Karpas-422 (cell line): ENCODE measurements around the gene BICDL1. TPM values are rescaled to one million over a fixed set of nuclear protein-coding genes. Genes with fewer than 3 reads are reported as not detected.
A peak's percentile ranks its signal among the peaks of the same experiment; 100 is the strongest.

ENCODE experiments used
- DNase-seq: peaks from one replicate; pipeline ENCODE4 v3.0.0-alpha.2; 2015
- H2AFZ ChIP-seq: fragments of 200-600 bp; sonication (generic); 2 replicates; pipeline ENCODE4 v1.6.1; 2014; ENCODE audit warnings: antibody characterized with exemption, low read length, mixed read lengths
- H3K27ac ChIP-seq: fragments of 200-600 bp; sonication (generic); 2 replicates; pipeline ENCODE4 v1.5.1; 2014; ENCODE audit warnings: mild to moderate bottlenecking, low read length, moderate library complexity
- H3K27me3 ChIP-seq: fragments of 200-600 bp; sonication (generic); 2 replicates; pipeline ENCODE4 v1.6.1; 2014; ENCODE audit warnings: low read length, mixed read lengths
- H3K36me3 ChIP-seq: fragments of 200-600 bp; sonication (generic); 2 replicates; pipeline ENCODE4 v1.6.1; 2014; ENCODE audit warnings: low read length, mixed read lengths; ENCODE audit not compliant: insufficient read depth
- H3K4me1 ChIP-seq: fragments of 200-600 bp; sonication (generic); 2 replicates; pipeline ENCODE4 v1.6.1; 2014; ENCODE audit warnings: mild to moderate bottlenecking, low read length, mixed read lengths
- H3K4me2 ChIP-seq: fragments of 200-600 bp; sonication (generic); 2 replicates; pipeline ENCODE4 v1.6.1; 2014; ENCODE audit warnings: low read length, low read depth, mild to moderate bottlenecking; ENCODE audit not compliant: poor library complexity, severe bottlenecking
- H3K4me3 ChIP-seq: fragments of 200-600 bp; sonication (generic); 2 replicates; pipeline ENCODE4 v1.5.1; 2014; ENCODE audit warnings: mild to moderate bottlenecking, antibody characterized with exemption, low read length, mixed read lengths
- H3K79me2 ChIP-seq: fragments of 200-600 bp; sonication (generic); 2 replicates; pipeline ENCODE4 v1.6.1; 2014; ENCODE audit warnings: mild to moderate bottlenecking, low read length, mixed read lengths
- H3K9ac ChIP-seq: fragments of 200-600 bp; sonication (generic); 2 replicates; pipeline ENCODE4 v1.6.0; 2014; ENCODE audit warnings: low read length
- H3K9me2 ChIP-seq: fragments of 200-600 bp; sonication (generic), shearing (Covaris generic); replicated peaks from 2 replicates; pipeline ENCODE4 v1.6.0; 2014; ENCODE audit warnings: mild to moderate bottlenecking, low read length, moderate library complexity; ENCODE audit not compliant: insufficient read depth
- H3K9me3 ChIP-seq: fragments of 300-700, 200-600 bp; sonication (generic); 2 replicates; pipeline ENCODE4 v1.6.1; 2014; ENCODE audit warnings: low read length, mixed read lengths
- H4K20me1 ChIP-seq: fragments of 200-600 bp; sonication (generic); 2 replicates; pipeline ENCODE4 v1.6.1; 2014; ENCODE audit warnings: mild to moderate bottlenecking, antibody characterized with exemption, low read length, low read depth; ENCODE audit not compliant: insufficient read depth
- total RNA-seq: library from RNA; depleted of rRNA; stranded (reverse); fragments of >200 nt; shearing (Covaris generic); gene quantifications from 2 replicates; pipeline ENCODE4 v1.2.3, GENCODE V29; 2014; ENCODE audit warnings: low replicate concordance

Gene BICDL1
- total RNA-seq, 1 experiment from 2014 or later, result 28.5 TPM

DNA sequence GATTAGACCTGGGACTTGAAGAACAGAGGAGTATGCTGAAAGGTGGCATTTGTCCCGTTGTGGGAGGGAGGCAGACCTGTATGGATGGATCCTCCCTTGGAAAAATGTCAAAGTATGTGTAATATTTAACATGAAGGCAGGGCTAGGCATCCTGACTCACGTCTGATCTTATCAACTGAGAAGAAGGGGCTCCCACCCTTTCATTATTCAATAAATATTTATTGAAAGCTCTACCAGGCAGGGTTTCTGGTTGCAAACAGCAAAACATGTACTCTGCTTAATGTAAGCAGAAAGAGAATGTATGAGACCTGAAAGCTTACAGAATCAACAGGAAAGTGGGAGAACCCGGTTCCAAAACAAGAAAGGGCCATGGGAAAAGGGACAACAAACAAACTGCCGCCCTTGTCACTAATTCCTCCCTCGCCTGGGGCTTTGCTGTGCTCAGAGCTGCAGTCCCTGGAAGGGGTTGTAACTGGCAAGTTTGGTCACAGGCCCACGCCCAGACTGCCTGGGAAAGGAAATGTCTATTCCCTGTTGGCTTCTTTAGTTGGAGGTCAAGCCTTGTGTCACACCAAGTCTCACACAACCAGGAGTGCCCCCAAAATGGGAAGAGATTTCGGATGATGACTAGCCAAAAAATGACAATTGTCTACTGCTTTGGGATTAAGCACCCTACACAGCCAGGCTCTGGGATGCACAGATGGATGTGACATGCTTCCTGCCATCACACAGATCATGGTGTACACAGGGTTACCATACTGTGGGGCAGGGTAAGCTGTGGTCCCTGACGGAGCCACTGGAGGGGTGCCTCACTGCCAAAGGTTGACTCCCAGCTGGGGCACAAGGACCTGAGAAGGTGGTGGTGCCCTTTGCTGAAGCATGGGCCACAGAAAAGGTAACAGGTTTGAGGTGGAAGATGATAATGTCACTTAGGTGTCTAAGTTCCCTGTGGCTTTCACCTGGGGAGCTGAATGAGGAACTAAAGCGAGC lies 90.7 kb downstream of the BICDL1 start:
- H2AFZ ChIP-seq, result no peak overlapping the region
- H3K9ac ChIP-seq, result no peak overlapping the region
- no peaks in the 10 kb centered on the region for H3K9me3 ChIP-seq
- H3K4me3 ChIP-seq, result no peak overlapping the region
- no peaks in the 10 kb centered on the region for H3K36me3 ChIP-seq
- H3K27ac ChIP-seq, result no peak overlapping the region
- no peak for DNase-seq
- no peaks in the 10 kb centered on the region for H3K27me3 ChIP-seq
- H4K20me1 ChIP-seq, result no peaks in the 10 kb centered on the region
- H3K4me2 ChIP-seq, result no peak overlapping the region
- H3K79me2 ChIP-seq, result no peaks in the 10 kb centered on the region
- H3K9me2 ChIP-seq, result no peaks in the 10 kb centered on the region
- no peaks in the 10 kb centered on the region for H3K4me1 ChIP-seq

DNA sequence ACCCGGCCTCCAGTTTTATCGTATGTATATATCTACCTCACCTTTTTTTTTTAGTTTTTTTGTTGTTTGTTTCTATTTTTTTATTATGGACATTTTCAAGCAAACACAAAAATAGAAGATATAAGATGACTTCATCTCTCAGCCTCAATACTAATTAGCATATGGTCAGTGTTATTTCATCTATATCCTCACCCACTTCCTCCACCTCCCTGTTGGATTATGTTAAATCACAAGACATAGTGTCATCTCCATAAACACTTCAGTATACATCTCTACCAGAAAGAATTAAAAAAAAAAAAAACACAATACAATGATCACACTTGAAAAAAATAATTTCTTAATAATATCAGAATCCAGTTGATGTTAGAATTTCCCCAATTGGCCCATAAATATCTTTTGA lies 92.6 kb downstream of the BICDL1 start:
- Histone ChIP-seq H4K20me1 (no peaks in the 10 kb centered on the region), H3K9me2 (no peaks in the 10 kb centered on the region)
- DNase-seq, result no peak

DNA sequence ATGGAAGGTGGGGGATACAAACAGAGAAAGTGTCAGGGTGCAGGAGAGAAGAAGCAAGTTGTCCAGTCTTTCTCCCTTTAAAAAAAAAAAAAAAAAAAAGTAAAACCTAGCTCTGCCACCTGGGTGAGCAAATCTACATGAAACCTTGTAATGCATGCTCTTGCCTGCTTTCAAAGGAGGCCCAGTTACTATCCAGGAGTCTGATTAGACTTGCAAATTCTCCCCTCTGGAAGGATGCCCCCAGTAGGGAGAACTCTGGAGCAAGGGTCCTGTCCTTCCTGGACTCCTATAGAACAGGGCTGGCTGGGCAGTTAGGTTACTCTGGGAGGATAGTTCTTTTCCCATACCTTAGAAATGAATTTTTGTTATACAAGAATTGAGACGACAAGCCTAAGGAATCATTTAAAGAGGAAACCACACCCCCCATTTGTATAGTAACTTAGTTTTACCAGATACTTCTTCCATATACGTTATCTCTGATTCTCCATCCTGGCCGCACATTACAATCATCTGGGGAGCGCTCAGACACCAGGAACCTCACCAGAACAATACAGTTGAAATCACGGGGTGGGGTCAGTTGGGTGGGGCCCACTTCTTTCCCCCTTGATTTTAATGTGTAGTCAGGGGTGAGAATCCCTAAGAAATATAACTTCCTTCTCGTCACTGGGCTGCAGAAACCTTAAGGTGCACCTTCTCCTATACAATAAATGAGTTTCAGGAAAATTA lies 97.0 kb downstream of the BICDL1 start:
- Histone ChIP-seq H3K4me3 (peak overlapping the region; percentile 62), H3K4me2 (peak overlapping the region; percentile 79)

More for the DNA sequence above, 92.6 kb downstream of the BICDL1 start:
- no peaks in the 10 kb centered on the region for H3K27me3 ChIP-seq
- H3K79me2 ChIP-seq, result no peaks in the 10 kb centered on the region
- no peak overlapping the region for H3K9ac ChIP-seq
- H3K27ac ChIP-seq, result no peak overlapping the region
- H2AFZ ChIP-seq, result no peak overlapping the region
- peaks cover 14% of the 10 kb centered on the region for H3K4me1 ChIP-seq
- no peaks in the 10 kb centered on the region for H3K36me3 ChIP-seq
- H3K9me3 ChIP-seq, result no peaks in the 10 kb centered on the region
- H3K4me2 ChIP-seq, result no peak overlapping the region
- H3K4me3 ChIP-seq, result no peak overlapping the region

DNA sequence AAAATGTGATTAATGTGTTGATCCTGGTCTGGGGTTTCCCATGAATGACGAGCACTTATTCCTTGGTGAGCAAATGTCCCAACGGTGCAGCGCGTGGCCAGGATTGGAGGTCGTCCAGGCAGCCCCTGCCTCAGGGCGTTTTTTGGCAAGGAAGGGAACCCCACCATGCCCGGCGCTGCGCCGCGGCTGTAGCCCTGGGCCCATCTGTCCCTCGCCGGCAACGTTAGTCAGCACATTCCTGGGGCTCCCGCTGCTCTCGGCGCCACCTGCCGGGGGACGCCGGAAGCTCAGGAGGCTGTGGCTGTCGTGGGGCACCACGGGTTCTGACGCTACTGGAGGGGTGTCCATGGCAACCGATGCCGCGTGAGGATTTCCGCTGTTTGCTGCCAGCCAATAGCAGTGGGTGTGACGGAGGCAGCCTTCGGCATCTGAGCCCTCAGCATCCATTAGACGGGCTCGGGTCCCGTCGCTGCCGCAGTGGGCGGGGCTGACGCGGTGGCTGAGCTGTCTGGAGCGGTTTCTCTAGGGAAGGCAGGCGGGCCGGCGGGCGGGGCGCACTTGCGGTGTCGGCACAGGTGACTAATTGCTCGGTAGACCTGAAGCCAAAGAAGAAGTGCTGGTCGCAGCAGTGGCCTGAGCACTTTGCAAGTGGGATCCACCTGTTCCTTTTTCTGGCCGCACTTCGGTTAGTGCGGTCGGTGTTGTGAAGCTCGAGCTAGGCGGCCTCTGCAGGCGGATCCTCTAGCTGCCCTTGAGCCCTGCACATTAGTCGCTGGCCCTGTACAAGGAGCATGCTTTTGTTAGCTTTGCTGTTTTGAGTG lies 98.0 kb downstream of the BICDL1 start:
- DNase-seq, result peak; percentile 100
- Histone ChIP-seq H3K79me2 (no peaks in the 10 kb centered on the region), H3K9me3 (no peaks in the 10 kb centered on the region), H3K9me2 (no peaks in the 10 kb centered on the region), H4K20me1 (no peaks in the 10 kb centered on the region), H3K27me3 (no peaks in the 10 kb centered on the region), H3K36me3 (no peaks in the 10 kb centered on the region), H3K9ac (peak overlapping the region; percentile 65), H3K4me3 (peak overlapping the region; percentile 62), H3K4me1 (peaks cover 27% of the 10 kb centered on the region), H3K27ac (peak overlapping the region; percentile 87), H3K4me2 (peak overlapping the region; percentile 86), H2AFZ (peak overlapping the region; percentile 29; the same call in 1 of the 2 replicates)

More for the DNA sequence above, 97.0 kb downstream of the BICDL1 start:
- H3K9me2 ChIP-seq, result no peaks in the 10 kb centered on the region
- peak overlapping the region; percentile 29; the same call in 1 of the 2 replicates for H2AFZ ChIP-seq
- no peaks in the 10 kb centered on the region for H3K27me3 ChIP-seq
- H3K9ac ChIP-seq, result peak overlapping the region; percentile 65
- H3K4me1 ChIP-seq, result peaks cover 27% of the 10 kb centered on the region
- peak overlapping the region; percentile 59 for H3K27ac ChIP-seq
- no peaks in the 10 kb centered on the region for H3K36me3 ChIP-seq
- H3K9me3 ChIP-seq, result no peaks in the 10 kb centered on the region
- no peaks in the 10 kb centered on the region for H4K20me1 ChIP-seq
- peak; percentile 57 for DNase-seq
- H3K79me2 ChIP-seq, result no peaks in the 10 kb centered on the region

DNA sequence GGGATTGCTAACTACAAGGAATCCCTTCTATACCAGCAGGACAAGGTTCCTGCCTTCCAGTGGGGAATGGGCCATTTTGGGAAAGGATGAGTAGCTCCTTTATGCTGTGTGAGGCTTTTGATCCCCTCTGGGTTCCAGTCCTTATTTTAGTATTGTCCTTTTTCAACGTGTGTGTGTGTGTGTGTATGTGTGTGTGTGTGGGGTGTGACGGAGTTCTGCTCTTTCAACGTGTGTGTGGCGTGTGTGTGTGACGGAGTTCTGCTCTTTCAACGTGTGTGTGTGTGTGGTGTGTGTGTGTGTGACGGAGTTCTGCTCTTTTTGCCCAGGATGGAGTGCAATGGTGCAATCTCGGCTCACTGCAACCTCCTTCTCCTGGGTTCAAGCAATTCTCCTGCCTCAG lies 100.1 kb downstream of the BICDL1 start:
- Histone ChIP-seq H3K4me2 (no peak overlapping the region), H3K27ac (no peak overlapping the region), H3K4me3 (no peak overlapping the region)

DNA sequence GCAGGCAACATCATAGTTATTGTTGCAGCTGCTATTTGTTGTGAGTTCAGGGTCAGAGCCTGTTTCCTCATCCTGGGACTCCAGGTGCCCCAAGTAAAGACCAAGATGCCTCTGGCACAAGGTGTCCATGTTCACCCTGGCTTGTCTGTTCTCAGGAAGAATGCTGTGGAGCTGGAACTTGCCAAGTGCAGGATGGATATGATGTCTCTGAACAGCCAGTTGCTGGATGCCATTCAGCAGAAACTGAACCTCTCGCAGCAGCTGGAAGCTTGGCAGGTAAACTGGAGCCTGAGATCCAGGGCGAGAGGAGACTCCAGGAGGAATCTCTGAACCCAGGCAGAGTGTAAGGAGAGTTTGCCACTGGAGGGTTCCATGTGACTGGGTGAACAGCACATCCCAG lies 100.8 kb downstream of the BICDL1 start:
- Histone ChIP-seq H3K27me3 (no peaks in the 10 kb centered on the region), H3K4me2 (no peak overlapping the region), H3K27ac (no peak overlapping the region), H3K36me3 (no peaks in the 10 kb centered on the region), H3K9ac (no peak overlapping the region), H3K4me3 (no peak overlapping the region), H3K4me1 (peaks cover 32% of the 10 kb centered on the region), H3K79me2 (no peaks in the 10 kb centered on the region), H3K9me3 (no peaks in the 10 kb centered on the region), H4K20me1 (0 out of 2 replicates have a peak, but pooled peaks cover 7% of the 10 kb centered on the region), H3K9me2 (no peaks in the 10 kb centered on the region), H2AFZ (no peak overlapping the region)
- no peak for DNase-seq

More for the DNA sequence above, 100.1 kb downstream of the BICDL1 start:
- DNase-seq, result no peak
- no peaks in the 10 kb centered on the region for H3K9me2 ChIP-seq
- no peaks in the 10 kb centered on the region for H3K9me3 ChIP-seq
- no peak overlapping the region for H2AFZ ChIP-seq
- no peaks in the 10 kb centered on the region for H3K36me3 ChIP-seq
- H3K27me3 ChIP-seq, result no peaks in the 10 kb centered on the region
- H3K4me1 ChIP-seq, result peaks cover 32% of the 10 kb centered on the region
- H3K9ac ChIP-seq, result no peak overlapping the region
- no peaks in the 10 kb centered on the region for H3K79me2 ChIP-seq
- 0 out of 2 replicates have a peak, but pooled peaks cover 7% of the 10 kb centered on the region for H4K20me1 ChIP-seq

DNA sequence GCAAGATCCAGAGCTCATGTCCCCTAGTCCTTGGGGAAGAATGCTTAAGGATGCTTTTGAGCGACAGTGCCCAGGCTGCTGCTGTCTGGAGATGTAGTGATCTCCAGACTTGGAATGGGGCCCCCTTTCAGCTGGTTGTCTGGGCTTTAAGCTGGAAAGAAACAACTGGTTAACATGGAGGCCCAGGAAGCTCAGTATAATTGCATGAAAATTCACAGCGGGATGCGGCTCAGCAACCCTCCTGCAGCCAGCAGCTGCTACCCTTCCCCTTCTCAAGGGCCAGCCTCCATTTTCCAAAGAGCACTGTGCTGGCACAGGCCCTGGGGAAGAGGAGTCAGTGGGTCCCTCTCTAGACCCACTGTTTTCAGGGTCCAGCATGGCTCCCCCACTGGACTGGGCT lies 101.2 kb downstream of the BICDL1 start:
- DNase-seq, result no peak
- H2AFZ ChIP-seq, result no peak overlapping the region
- H3K9ac ChIP-seq, result no peak overlapping the region

More for the DNA sequence above, 101.2 kb downstream of the BICDL1 start:
- Histone ChIP-seq H4K20me1 (0 out of 2 replicates have a peak, but pooled peaks cover 7% of the 10 kb centered on the region), H3K9me2 (no peaks in the 10 kb centered on the region), H3K36me3 (no peaks in the 10 kb centered on the region), H3K9me3 (no peaks in the 10 kb centered on the region), H3K4me1 (peaks cover 32% of the 10 kb centered on the region), H3K4me2 (no peak overlapping the region), H3K79me2 (no peaks in the 10 kb centered on the region), H3K4me3 (no peak overlapping the region), H3K27ac (no peak overlapping the region), H3K27me3 (no peaks in the 10 kb centered on the region)
